Endothelial cell of umbilical vein (primary cell): ENCODE data around the gene XPNPEP2. TPM values are rescaled to one million over a fixed set of nuclear protein-coding genes. Genes with fewer than 3 reads are reported as not detected.

Experiments used
- BruUV-seq: library from RNA; stranded (reverse); fragments of 400-500 nt; replicated peaks from 2 replicates; lab custom pipeline; 2021; lab: Mats Ljungman, UMichigan
- CTCF ChIA-PET: fragments of 300-600, 350-600 bp; sonication (Branson Sonifier 250); formaldehyde crosslinking; loops from one replicate; lab custom pipeline; 2021; ENCODE audit warnings: antibody characterized with exemption, inconsistent platforms; lab: Charles Lee
- POLR2A ChIA-PET: fragments of 300-600, 350-600 bp; sonication (Branson Sonifier 250); formaldehyde crosslinking; loops from one replicate; lab custom pipeline; 2021; ENCODE audit warnings: antibody characterized with exemption, inconsistent platforms; lab: Charles Lee
- DNase-seq: peaks from one replicate; pipeline ENCODE4 v3.0.0-alpha.2; 2011; ENCODE audit warnings: low read depth, low spot score
- FAIRE-seq: peaks from 2 replicates; lab custom pipeline; 2011; peaks lifted over from hg19 to GRCh38; lab: Jason Lieb, UNC
- H2AFZ ChIP-seq: 2 replicates; pipeline ENCODE4 v1.6.0; 2012; ENCODE audit warnings: low read depth, low read length, control low read depth, inconsistent platforms
- H3K27ac ChIP-seq: 2 replicates; pipeline ENCODE4 v1.5.1; 2011; ENCODE audit warnings: low read depth, mild to moderate bottlenecking, control low read depth, low read length, moderate library complexity; ENCODE audit not compliant: insufficient read depth
- H3K27me3 ChIP-seq, 2 experiments: 2 replicates each; pipeline versions ENCODE4 v1.6.0 to v1.6.1; 2011; ENCODE audit warnings: low read length in 2 of 2, mixed read lengths in 1 of 2; ENCODE audit not compliant: control insufficient read depth in 2 of 2, insufficient read depth in 2 of 2
- H3K36me3 ChIP-seq, 2 experiments: 2 replicates in 1 of 2; 3 replicates in 1 of 2; pipeline ENCODE4 v1.5.1; 2011; ENCODE audit warnings: low read length in 2 of 2, mild to moderate bottlenecking in 1 of 2, moderate library complexity in 1 of 2; ENCODE audit not compliant: control insufficient read depth in 2 of 2, insufficient read depth in 2 of 2; ENCODE audit errors: extremely low read depth in 1 of 2
- H3K4me1 ChIP-seq: 3 replicates; pipeline ENCODE4 v1.5.1; 2011; ENCODE audit warnings: mild to moderate bottlenecking, low read length; ENCODE audit not compliant: control insufficient read depth, insufficient read depth; ENCODE audit errors: extremely low read depth
- H3K4me2 ChIP-seq: 2 replicates; pipeline ENCODE4 v1.6.1; 2011; ENCODE audit warnings: low read length, control low read depth, mixed read lengths; ENCODE audit not compliant: insufficient read depth
- H3K4me3 ChIP-seq, 3 experiments: fragments of 200-600 bp in 1 of 3; sonication (generic), shearing (Covaris generic) in 1 of 3; replicated peaks in 1 of 3; 2 replicates each; pipeline ENCODE4 v1.5.1; 2011 to 2016; ENCODE audit warnings: control low read depth in 3 of 3, low read length in 3 of 3, mild to moderate bottlenecking in 2 of 3, inconsistent platforms in 1 of 3, low read depth in 1 of 3, moderate library complexity in 1 of 3; ENCODE audit not compliant: insufficient read depth in 1 of 3
- H3K79me2 ChIP-seq: 2 replicates; pipeline ENCODE4 v1.6.0; 2012; ENCODE audit warnings: low read length, inconsistent platforms; ENCODE audit not compliant: control insufficient read depth, insufficient read depth
- H3K9ac ChIP-seq: replicated peaks from 2 replicates; pipeline ENCODE3; 2011; ENCODE audit warnings: low read length, control low read depth; ENCODE audit not compliant: insufficient read depth; ENCODE audit errors: extremely low read depth
- H3K9me1 ChIP-seq: replicated peaks from 3 replicates; pipeline ENCODE4 v1.6.0; 2011; ENCODE audit warnings: mild to moderate bottlenecking, low read length; ENCODE audit not compliant: control insufficient read depth, insufficient read depth; ENCODE audit errors: extremely low read depth
- H3K9me3 ChIP-seq: replicated peaks from 2 replicates; pipeline ENCODE4 v1.5.1; 2012; ENCODE audit warnings: low read length, inconsistent platforms; ENCODE audit not compliant: control insufficient read depth, insufficient read depth
- H4K20me1 ChIP-seq: replicated peaks from 2 replicates; pipeline ENCODE3; 2011; ENCODE audit warnings: mild to moderate bottlenecking, low read length; ENCODE audit not compliant: control insufficient read depth, insufficient read depth; ENCODE audit errors: extremely low read depth
- CTCF ChIP-seq, 2 donors: IDR thresholded peaks; 1 replicate in 1 of 2; 2 replicates in 1 of 2; pipeline ENCODE4 v1.5.1; 2011; ENCODE audit warnings: low read length in 2 of 2, mild to moderate bottlenecking in 2 of 2, moderate library complexity in 2 of 2, control low read depth in 1 of 2, inconsistent platforms in 1 of 2, low read depth in 1 of 2; ENCODE audit not compliant: insufficient read depth in 1 of 2; ENCODE audit errors: extremely low read depth in 1 of 2
- EZH2 ChIP-seq: IDR thresholded peaks from 2 replicates; pipeline ENCODE4 v1.6.1; 2012; ENCODE audit warnings: borderline replicate concordance, low read depth, mild to moderate bottlenecking, moderate library complexity, low read length, inconsistent platforms; ENCODE audit not compliant: severe bottlenecking
- FOS ChIP-seq: IDR thresholded peaks from 2 replicates; pipeline ENCODE4 v1.6.1; 2011; ENCODE audit warnings: mild to moderate bottlenecking, low read length, moderate library complexity, borderline replicate concordance; ENCODE audit not compliant: insufficient read depth
- GATA2 ChIP-seq: IDR thresholded peaks from 2 replicates; pipeline ENCODE4 v1.7.0; 2011; ENCODE audit warnings: low read depth, mild to moderate bottlenecking, moderate library complexity, mixed read lengths, low read length; ENCODE audit not compliant: insufficient read length, insufficient read depth
- JUN ChIP-seq: IDR thresholded peaks from 2 replicates; pipeline ENCODE4 v1.6.1; 2011; ENCODE audit warnings: borderline replicate concordance, low read depth; ENCODE audit not compliant: insufficient read length, insufficient read depth
- MAX ChIP-seq: IDR thresholded peaks from 2 replicates; pipeline ENCODE4 v1.6.1; 2011; ENCODE audit not compliant: insufficient read depth, insufficient read length
- MYC ChIP-seq: IDR thresholded peaks from one replicate; pipeline ENCODE4 v1.6.1; 2011; ENCODE audit warnings: mild to moderate bottlenecking, low read depth, low read length
- POLR2A ChIP-seq: IDR thresholded peaks from 2 replicates; pipeline ENCODE4 v1.6.1; 2012; ENCODE audit warnings: low read depth, mild to moderate bottlenecking, control low read depth, low read length
- POLR2AphosphoS5 ChIP-seq: IDR thresholded peaks from 2 replicates; pipeline ENCODE4 v1.6.1; 2012; ENCODE audit warnings: low read depth, mild to moderate bottlenecking, control low read depth, low read length, moderate library complexity; ENCODE audit not compliant: insufficient read depth
- dilution Hi-C: fragments of 300-500 bp; cut with MboI; formaldehyde crosslinking; loops from one replicate; pipeline ENCODE4 v1.15.0; 2019; ENCODE audit warnings: low sequenced_read_pairs; ENCODE audit not compliant: extremely low pct_ligation_motif_present
- intact Hi-C: fragments of 100-400 bp; cut with micrococcal nuclease; formaldehyde crosslinking; loops from one replicate; pipeline ENCODE4 v1.10.0; 2022
- polyA plus RNA-seq, 4 experiments: library from polyadenylated mRNA; depleted of rRNA in 3 of 4; stranded (reverse) in 3 of 4; unstranded in 1 of 4; fragments of >200 nt; gene quantifications; 2 replicates each; pipeline versions ENCODE4 v1.2.1 to v1.2.3, GENCODE V29; 2011 to 2012; ENCODE audit warnings: missing spikeins in 1 of 4
- total RNA-seq: library from RNA; stranded (reverse); gene quantifications from 2 replicates; pipeline ENCODE4 v1.2.3, GENCODE V29; 2021

Gene XPNPEP2
- total and polyA plus RNA-seq, 2 donors (not counting 3 experiments of a cell fraction or from before 2014, with no cell fraction given): 0.04 TPM; not detected in 1

- CTCF ChIA-PET: interaction anchor here (0.8 kb wide), 1 partner anchor 21 kb away, joined by 3 read pairs; no protein-coding TSS in a partner anchor
- dilution Hi-C loops: no loop called here
- H3K9me3 ChIP-seq: no peaks in the 10 kb centered on the region
- BruUV-seq: no TSS peak
- H2AFZ ChIP-seq: no peak overlapping the region
- H3K4me1 ChIP-seq: no peaks in the 10 kb centered on the region
- TF ChIP-seq MAX: no peak
- TF ChIP-seq GATA2: no peak
- TF ChIP-seq POLR2AphosphoS5: no peak
- TF ChIP-seq JUN: no peak
- TF ChIP-seq CTCF (IDR thresholded peaks at IDR 0.05; ENCODE audit: extremely low read depth in 1 of 2, insufficient read depth in 1 of 2, low read depth in 1 of 2, low read length in 2 of 2): no peak
- no peak for TF ChIP-seq EZH2
- no peak for TF ChIP-seq FOS
- TF ChIP-seq MYC: no peak
- no peak for TF ChIP-seq POLR2A
- H3K9ac ChIP-seq: no peak overlapping the region
- H3K36me3 ChIP-seq: no peaks in the 10 kb centered on the region
- DNase-seq: no peak
- no peaks in the 10 kb centered on the region for H3K27me3 ChIP-seq
- no peak overlapping the region for H3K27ac ChIP-seq
- H3K79me2 ChIP-seq: no peaks in the 10 kb centered on the region
- no peak for FAIRE-seq
- no peak overlapping the region for H3K4me2 ChIP-seq
- no peaks in the 10 kb centered on the region for H4K20me1 ChIP-seq
- H3K9me1 ChIP-seq: no peaks in the 10 kb centered on the region
- POLR2A ChIA-PET: no interaction called here
- no peak overlapping the region for H3K4me3 ChIP-seq
- intact Hi-C loops: no loop called here
These were observed 33.3 kb upstream of the XPNPEP2 start for GRCh38 chrX:129705377-129705925.
